ENCODE results near the gene SLC1A2.

SLC1A2 gene

DNA sequence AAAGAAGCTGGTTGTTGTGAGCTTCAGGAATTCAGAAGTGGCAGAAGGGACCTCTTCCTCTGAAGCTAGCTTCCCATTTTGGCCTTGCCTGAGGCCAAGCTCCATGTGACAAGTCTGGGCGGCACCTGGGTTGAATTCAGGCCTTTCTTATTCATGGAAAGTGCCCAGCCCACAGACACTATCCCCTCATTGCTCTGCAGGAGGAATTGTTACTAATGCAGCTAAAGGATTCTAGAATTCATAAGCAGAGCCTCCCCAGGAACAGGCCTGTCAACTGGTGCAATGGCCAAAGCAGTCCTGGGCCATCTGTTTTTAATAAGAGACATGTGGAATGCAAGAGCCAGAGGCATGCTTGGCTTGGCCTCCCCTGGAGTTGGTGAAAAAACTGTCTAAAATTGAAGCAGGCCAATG, 71.4 kb downstream of the SLC1A2 start:
- ATAC-seq = peak; percentile 89

DNA sequence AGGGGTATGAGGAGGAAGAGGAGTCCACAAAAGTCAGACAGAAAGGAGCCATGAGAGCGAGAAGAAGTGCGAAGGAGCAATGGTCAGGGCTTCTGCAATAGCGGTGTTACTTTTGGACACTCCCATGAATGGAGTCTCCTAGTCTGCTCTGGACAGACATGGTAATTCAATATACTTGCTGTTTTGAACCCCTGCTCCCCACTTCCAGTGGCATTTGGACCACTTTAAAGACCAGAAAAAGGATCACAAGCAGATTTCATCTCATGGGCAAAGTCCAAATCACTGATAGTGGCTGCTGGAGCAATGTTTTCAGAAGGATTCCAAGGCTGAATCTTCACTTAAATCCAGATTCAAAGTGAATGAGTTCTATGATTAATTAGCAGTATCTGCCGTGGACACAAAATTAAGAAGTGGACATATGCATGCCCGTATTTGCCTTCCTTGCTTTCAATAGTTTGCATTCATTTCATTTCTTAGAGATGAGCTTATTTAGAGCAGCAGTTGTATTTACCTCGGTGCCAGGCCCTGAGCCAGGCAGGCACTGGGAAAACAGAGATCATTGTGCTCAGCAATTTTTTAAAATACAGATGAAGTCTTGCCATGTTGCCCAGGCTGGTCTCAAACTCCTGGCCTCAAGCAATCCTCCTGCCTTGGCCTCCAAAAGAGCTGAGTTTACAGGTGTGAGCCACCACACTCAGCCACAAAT, 72.0 kb downstream of the SLC1A2 start:
- ATAC-seq = no peak
- no peak for TF ChIP-seq TOX (CRISPR knock-in tag; IDR thresholded peaks at IDR 0.05; ENCODE audit: borderline replicate concordance)
- no peak for TF ChIP-seq PPARA (CRISPR knock-in tag; IDR thresholded peaks at IDR 0.05; ENCODE audit: borderline replicate concordance)

More for the DNA sequence above, 71.4 kb downstream of the SLC1A2 start:
- TF ChIP-seq GLIS3 (CRISPR knock-in tag; IDR thresholded peaks at IDR 0.05) = 0 out of 2 replicates have a peak, but pooled peaks have one; percentile 52
- TF ChIP-seq ZNF8 (CRISPR knock-in tag; IDR thresholded peaks at IDR 0.05) = no peak
- TF ChIP-seq SNAI2 (CRISPR knock-in tag; IDR thresholded peaks at IDR 0.05) = peak; percentile 40; the same call in 1 of the 2 replicates
- no peak for TF ChIP-seq BACH2 (CRISPR knock-in tag; IDR thresholded peaks at IDR 0.05; ENCODE audit: borderline replicate concordance)
- no peak for TF ChIP-seq ARNTL (CRISPR knock-in tag; IDR thresholded peaks at IDR 0.05; ENCODE audit: borderline replicate concordance, low read depth)
- TF ChIP-seq, protein P1, sequence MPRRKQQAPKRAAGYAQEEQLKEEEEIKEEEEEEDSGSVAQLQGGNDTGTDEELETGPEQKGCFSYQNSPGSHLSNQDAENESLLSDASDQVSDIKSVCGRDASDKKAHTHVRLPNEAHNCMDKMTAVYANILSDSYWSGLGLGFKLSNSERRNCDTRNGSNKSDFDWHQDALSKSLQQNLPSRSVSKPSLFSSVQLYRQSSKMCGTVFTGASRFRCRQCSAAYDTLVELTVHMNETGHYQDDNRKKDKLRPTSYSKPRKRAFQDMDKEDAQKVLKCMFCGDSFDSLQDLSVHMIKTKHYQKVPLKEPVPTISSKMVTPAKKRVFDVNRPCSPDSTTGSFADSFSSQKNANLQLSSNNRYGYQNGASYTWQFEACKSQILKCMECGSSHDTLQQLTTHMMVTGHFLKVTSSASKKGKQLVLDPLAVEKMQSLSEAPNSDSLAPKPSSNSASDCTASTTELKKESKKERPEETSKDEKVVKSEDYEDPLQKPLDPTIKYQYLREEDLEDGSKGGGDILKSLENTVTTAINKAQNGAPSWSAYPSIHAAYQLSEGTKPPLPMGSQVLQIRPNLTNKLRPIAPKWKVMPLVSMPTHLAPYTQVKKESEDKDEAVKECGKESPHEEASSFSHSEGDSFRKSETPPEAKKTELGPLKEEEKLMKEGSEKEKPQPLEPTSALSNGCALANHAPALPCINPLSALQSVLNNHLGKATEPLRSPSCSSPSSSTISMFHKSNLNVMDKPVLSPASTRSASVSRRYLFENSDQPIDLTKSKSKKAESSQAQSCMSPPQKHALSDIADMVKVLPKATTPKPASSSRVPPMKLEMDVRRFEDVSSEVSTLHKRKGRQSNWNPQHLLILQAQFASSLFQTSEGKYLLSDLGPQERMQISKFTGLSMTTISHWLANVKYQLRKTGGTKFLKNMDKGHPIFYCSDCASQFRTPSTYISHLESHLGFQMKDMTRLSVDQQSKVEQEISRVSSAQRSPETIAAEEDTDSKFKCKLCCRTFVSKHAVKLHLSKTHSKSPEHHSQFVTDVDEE (CRISPR knock-in tag; IDR thresholded peaks at IDR 0.05) = peak; percentile 38; the same call in 1 of the 2 replicates
- peak; percentile 91 for TF ChIP-seq TCF4 (CRISPR knock-in tag; IDR thresholded peaks at IDR 0.05; ENCODE audit: borderline replicate concordance)
- peak; percentile 44; the same call in 1 of the 2 replicates for TF ChIP-seq ISL1 (CRISPR knock-in tag; IDR thresholded peaks at IDR 0.05)
- TF ChIP-seq CSDC2 (CRISPR knock-in tag; IDR thresholded peaks at IDR 0.05) = 0 out of 2 replicates have a peak, but pooled peaks have one; percentile 32

DNA sequence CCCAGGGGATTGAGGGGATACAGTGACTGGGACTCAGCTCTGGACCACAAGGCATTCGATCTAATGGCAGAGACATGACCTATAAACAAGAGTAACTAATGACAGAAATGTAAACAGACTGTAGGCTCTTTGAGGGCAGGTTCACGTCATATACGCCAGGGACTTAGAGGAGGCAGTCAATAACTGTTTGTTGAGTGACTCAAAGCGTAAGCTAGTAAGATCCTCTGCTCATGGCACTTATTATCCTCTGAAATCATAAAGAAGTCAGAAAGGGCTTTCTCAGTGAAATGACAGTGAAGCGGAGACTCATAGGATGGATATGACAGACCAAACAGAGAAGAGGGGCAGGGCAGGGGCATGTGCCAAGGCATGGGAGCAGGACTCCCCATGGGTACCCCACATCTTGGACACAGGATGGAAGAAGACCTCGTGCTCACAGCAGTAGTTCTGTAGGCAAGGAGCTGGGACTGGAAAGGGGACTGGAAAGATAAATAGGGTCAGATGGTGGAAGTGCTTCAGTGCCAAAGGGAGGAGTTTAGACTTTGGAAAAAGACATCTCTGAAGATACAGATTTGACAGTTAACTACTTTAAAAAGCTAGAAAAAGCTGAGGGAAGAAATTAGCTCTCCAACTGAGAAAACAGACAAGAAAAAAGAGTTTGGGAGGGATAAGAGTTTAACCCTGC, 72.7 kb downstream of the SLC1A2 start:
- TF ChIP-seq SNAI2 (CRISPR knock-in tag; IDR thresholded peaks at IDR 0.05) (no peak), ZFP30 (CRISPR knock-in tag; IDR thresholded peaks at IDR 0.05) (no peak), ISL1 (CRISPR knock-in tag; IDR thresholded peaks at IDR 0.05) (no peak)
- ATAC-seq = no peak

DNA sequence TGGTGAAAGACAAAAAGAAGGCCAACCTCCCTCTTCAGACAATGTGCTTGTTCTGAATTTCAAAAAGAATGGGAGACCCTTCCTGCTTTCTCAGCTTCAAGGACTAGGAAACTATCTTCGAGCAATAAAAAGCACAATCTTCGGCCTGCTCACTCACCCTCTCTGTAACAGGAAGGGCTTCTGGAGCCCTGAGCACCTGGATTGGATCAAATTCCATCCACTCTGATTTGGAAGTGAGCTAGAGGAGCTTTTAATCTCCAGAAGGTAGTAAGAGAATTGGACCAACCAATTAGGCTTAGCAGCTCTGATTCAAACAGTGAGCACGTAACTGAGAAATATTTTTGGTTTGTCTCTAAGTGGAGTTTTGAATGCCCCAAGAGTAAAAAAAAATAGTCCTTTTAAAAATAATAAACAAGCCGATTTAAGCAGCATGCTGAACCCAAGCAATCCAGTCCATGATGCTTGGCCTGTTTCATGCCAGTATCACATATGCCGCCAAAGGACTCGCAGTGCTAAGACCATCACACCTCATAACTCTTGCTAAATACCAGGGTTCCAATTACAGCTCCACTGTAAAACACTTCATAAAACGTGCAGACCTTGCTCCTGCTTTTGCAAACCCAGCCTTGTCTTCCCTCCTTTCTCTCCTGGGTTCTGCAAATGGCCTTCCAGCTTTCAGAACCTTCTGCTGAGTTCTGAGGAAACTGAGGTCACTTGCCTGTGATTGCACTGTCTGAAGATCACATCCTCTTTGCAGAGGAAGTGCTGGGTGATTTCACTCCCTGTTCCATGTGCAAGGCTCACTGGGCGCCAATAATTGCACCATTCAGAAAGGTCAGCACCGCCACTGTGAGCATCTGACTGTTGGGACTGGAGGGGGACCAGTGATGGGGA, 74.4 kb downstream of the SLC1A2 start:
- TF ChIP-seq TOX (CRISPR knock-in tag; IDR thresholded peaks at IDR 0.05; ENCODE audit: borderline replicate concordance) = no peak
- no peak for TF ChIP-seq ZNF8 (CRISPR knock-in tag; IDR thresholded peaks at IDR 0.05)
- no peak for TF ChIP-seq ISL1 (CRISPR knock-in tag; IDR thresholded peaks at IDR 0.05)
- TF ChIP-seq, protein P2, sequence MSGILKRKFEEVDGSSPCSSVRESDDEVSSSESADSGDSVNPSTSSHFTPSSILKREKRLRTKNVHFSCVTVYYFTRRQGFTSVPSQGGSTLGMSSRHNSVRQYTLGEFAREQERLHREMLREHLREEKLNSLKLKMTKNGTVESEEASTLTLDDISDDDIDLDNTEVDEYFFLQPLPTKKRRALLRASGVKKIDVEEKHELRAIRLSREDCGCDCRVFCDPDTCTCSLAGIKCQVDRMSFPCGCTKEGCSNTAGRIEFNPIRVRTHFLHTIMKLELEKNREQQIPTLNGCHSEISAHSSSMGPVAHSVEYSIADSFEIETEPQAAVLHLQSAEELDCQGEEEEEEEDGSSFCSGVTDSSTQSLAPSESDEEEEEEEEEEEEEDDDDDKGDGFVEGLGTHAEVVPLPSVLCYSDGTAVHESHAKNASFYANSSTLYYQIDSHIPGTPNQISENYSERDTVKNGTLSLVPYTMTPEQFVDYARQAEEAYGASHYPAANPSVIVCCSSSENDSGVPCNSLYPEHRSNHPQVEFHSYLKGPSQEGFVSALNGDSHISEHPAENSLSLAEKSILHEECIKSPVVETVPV (CRISPR knock-in tag; IDR thresholded peaks at IDR 0.05) = no peak
- no peak for TF ChIP-seq ZFP30 (CRISPR knock-in tag; IDR thresholded peaks at IDR 0.05)
- TF ChIP-seq BACH2 (CRISPR knock-in tag; IDR thresholded peaks at IDR 0.05; ENCODE audit: borderline replicate concordance) = no peak
- TF ChIP-seq GLIS3 (CRISPR knock-in tag; IDR thresholded peaks at IDR 0.05) = no peak
- no peak for TF ChIP-seq RARB (CRISPR knock-in tag; IDR thresholded peaks at IDR 0.05)
- TF ChIP-seq, protein P1 (CRISPR knock-in tag; IDR thresholded peaks at IDR 0.05) = no peak
- TF ChIP-seq ZNF565 (CRISPR knock-in tag; conservative IDR thresholded peaks at IDR 0.05; ENCODE audit: low read depth) = no peak
- no peak for TF ChIP-seq PPARA (CRISPR knock-in tag; IDR thresholded peaks at IDR 0.05; ENCODE audit: borderline replicate concordance)
- no peak for TF ChIP-seq CSDC2 (CRISPR knock-in tag; IDR thresholded peaks at IDR 0.05)
- no peak for TF ChIP-seq SNAI2 (CRISPR knock-in tag; IDR thresholded peaks at IDR 0.05)
- TF ChIP-seq TCF4 (CRISPR knock-in tag; IDR thresholded peaks at IDR 0.05; ENCODE audit: borderline replicate concordance) = no peak
- no peak for TF ChIP-seq ZNF70 (CRISPR knock-in tag; IDR thresholded peaks at IDR 0.05)
- TF ChIP-seq ARNTL (CRISPR knock-in tag; IDR thresholded peaks at IDR 0.05; ENCODE audit: borderline replicate concordance, low read depth) = no peak
- TF ChIP-seq, protein P3, sequence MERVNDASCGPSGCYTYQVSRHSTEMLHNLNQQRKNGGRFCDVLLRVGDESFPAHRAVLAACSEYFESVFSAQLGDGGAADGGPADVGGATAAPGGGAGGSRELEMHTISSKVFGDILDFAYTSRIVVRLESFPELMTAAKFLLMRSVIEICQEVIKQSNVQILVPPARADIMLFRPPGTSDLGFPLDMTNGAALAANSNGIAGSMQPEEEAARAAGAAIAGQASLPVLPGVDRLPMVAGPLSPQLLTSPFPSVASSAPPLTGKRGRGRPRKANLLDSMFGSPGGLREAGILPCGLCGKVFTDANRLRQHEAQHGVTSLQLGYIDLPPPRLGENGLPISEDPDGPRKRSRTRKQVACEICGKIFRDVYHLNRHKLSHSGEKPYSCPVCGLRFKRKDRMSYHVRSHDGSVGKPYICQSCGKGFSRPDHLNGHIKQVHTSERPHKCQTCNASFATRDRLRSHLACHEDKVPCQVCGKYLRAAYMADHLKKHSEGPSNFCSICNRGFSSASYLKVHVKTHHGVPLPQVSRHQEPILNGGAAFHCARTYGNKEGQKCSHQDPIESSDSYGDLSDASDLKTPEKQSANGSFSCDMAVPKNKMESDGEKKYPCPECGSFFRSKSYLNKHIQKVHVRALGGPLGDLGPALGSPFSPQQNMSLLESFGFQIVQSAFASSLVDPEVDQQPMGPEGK (CRISPR knock-in tag; IDR thresholded peaks at IDR 0.05; ENCODE audit: borderline replicate concordance) = no peak
- no peak for TF ChIP-seq ESRRG (CRISPR knock-in tag; IDR thresholded peaks at IDR 0.05)
- TF ChIP-seq ZC3H10 (CRISPR knock-in tag; IDR thresholded peaks at IDR 0.05) = no peak
- no peak for TF ChIP-seq ZFP3 (CRISPR knock-in tag; IDR thresholded peaks at IDR 0.05)
- no peak for ATAC-seq

Data from SK-N-SH treated with all-trans-retinoic acid at 6 μM for 48 hours (cell line).